RWPE2 (cell line): ENCODE measurements around the gene TOR3A.

ENCODE experiments used
- ATAC-seq: fragments of 200-7000 bp; cut with Tn5 transposase; 3 replicates; pipeline ENCODE4 v1.9.1; 2021; ENCODE audit warnings: low read depth
- DNase-seq: peaks from one replicate; pipeline ENCODE4 v3.0.0-alpha.2; 2020; ENCODE audit warnings: low spot score
- H3K27ac ChIP-seq: fragments of 450-650 bp; 2 replicates; pipeline ENCODE4 v1.5.1; 2017; ENCODE audit warnings: mild to moderate bottlenecking; ENCODE audit not compliant: poor library complexity, severe bottlenecking
- H3K27me3 ChIP-seq: fragments of 250-450 bp; sonication (Bioruptor Pico); 2 replicates; pipeline ENCODE4 v1.5.1; 2021; ENCODE audit warnings: mild to moderate bottlenecking, moderate library complexity; ENCODE audit not compliant: insufficient read depth, poor library complexity, severe bottlenecking
- H3K36me3 ChIP-seq: fragments of 250-450 bp; sonication (Bioruptor Pico); 2 replicates; pipeline ENCODE4 v1.5.1; 2020; ENCODE audit warnings: low read depth, mild to moderate bottlenecking, moderate library complexity
- H3K4me1 ChIP-seq: fragments of 250-450 bp; sonication (Bioruptor Pico); 2 replicates; pipeline ENCODE4 v1.5.1; 2021; ENCODE audit warnings: mild to moderate bottlenecking, moderate library complexity; ENCODE audit not compliant: insufficient read depth, poor library complexity, severe bottlenecking
- H3K4me3 ChIP-seq: fragments of 250-450 bp; sonication (Bioruptor Pico); 2 replicates; pipeline ENCODE4 v1.5.1; 2021; ENCODE audit warnings: mild to moderate bottlenecking, moderate library complexity; ENCODE audit not compliant: severe bottlenecking
- H3K9me3 ChIP-seq: fragments of 250-450 bp; sonication (Bioruptor Pico); 2 replicates; pipeline ENCODE4 v1.5.1; 2021; ENCODE audit warnings: mild to moderate bottlenecking, moderate library complexity; ENCODE audit not compliant: severe bottlenecking
- TF ChIP-seq, protein P1 (sequence below): fragments of 450-650 bp; IDR thresholded peaks from one replicate; pipeline ENCODE4 v1.5.1; 2017; ENCODE audit warnings: mild to moderate bottlenecking, moderate library complexity; ENCODE audit not compliant: poor library complexity, severe bottlenecking

TOR3A gene

DNA sequence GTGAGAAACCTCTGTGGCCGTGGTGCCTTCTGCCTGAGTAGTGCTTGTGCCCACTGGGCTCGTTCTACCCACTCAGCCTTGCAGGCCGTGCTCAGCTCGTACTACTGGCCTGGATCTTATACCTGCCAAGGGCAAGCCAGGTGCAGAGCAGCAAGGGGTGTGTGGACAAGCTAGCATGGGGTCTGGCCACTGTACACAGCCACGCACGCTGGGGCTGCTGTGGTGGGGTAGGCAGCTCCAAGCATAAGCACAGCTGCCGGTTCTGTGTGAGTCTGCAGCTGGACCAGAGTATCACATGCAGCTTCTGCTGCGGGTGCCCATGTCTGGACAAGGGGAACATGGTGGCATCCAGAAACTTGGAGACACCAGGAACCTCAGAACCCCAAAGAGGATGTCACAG lies 39.8 kb upstream of the TOR3A start:
- peaks cover 12% of the 10 kb centered on the region for H3K4me1 ChIP-seq
- H3K27me3 ChIP-seq = no peaks in the 10 kb centered on the region
- H3K36me3 ChIP-seq = no peaks in the 10 kb centered on the region
- no peak for ATAC-seq
- H3K4me3 ChIP-seq = no peak overlapping the region
- H3K27ac ChIP-seq = no peak overlapping the region
- H3K9me3 ChIP-seq = peaks cover under 1% of the 10 kb centered on the region
- TF ChIP-seq, protein P1, sequence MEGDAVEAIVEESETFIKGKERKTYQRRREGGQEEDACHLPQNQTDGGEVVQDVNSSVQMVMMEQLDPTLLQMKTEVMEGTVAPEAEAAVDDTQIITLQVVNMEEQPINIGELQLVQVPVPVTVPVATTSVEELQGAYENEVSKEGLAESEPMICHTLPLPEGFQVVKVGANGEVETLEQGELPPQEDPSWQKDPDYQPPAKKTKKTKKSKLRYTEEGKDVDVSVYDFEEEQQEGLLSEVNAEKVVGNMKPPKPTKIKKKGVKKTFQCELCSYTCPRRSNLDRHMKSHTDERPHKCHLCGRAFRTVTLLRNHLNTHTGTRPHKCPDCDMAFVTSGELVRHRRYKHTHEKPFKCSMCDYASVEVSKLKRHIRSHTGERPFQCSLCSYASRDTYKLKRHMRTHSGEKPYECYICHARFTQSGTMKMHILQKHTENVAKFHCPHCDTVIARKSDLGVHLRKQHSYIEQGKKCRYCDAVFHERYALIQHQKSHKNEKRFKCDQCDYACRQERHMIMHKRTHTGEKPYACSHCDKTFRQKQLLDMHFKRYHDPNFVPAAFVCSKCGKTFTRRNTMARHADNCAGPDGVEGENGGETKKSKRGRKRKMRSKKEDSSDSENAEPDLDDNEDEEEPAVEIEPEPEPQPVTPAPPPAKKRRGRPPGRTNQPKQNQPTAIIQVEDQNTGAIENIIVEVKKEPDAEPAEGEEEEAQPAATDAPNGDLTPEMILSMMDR = no peak
- DNase-seq = no peak

- Histone ChIP-seq H3K9me3 (peaks cover 1% of the 10 kb centered on the region), H3K36me3 (no peaks in the 10 kb centered on the region), H3K27me3 (no peaks in the 10 kb centered on the region), H3K4me1 (peaks cover 12% of the 10 kb centered on the region), H3K4me3 (no peak overlapping the region), H3K27ac (no peak overlapping the region)
- TF ChIP-seq, protein P1 = no peak
- DNase-seq = no peak
- ATAC-seq = no peak
Observed at GRCh38 chr1:179042700-179043099, 39.2 kb upstream of the TOR3A start.

- DNase-seq (no peak), ATAC-seq (no peak)
- H3K36me3 ChIP-seq = no peaks in the 10 kb centered on the region
- H3K27ac ChIP-seq = no peak overlapping the region
- no peak overlapping the region for H3K4me3 ChIP-seq
- TF ChIP-seq, protein P1 = no peak
- H3K9me3 ChIP-seq = peaks cover 1% of the 10 kb centered on the region
- H3K4me1 ChIP-seq = peaks cover 12% of the 10 kb centered on the region
- H3K27me3 ChIP-seq = no peaks in the 10 kb centered on the region
Observed at GRCh38 chr1:179043266-179043665, 38.6 kb upstream of the TOR3A start.

DNA sequence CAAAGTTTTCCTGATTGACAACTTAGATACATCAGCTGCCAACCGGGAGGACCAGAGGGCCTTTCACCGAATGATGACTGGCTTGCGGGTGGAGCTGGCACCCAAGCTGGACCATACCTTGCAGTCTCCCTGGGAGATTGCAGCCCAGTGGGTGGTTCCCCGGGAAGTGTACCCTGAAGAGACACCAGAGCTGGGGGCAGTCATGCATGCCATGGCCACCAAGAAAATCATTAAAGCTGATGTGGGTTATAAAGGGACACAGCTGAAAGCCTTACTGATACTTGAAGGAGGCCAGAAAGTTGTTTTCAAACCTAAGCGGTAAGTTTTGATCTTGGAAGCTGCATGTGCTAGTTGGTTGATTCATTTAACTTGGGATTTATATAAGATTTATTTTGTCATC lies 38.0 kb upstream of the TOR3A start:
- H3K4me3 ChIP-seq = no peak overlapping the region
- H3K36me3 ChIP-seq = no peaks in the 10 kb centered on the region
- H3K27me3 ChIP-seq = no peaks in the 10 kb centered on the region
- ATAC-seq (no peak), DNase-seq (no peak)
- H3K9me3 ChIP-seq = peaks cover 1% of the 10 kb centered on the region
- H3K4me1 ChIP-seq = peaks cover 6% of the 10 kb centered on the region
- no peak overlapping the region for H3K27ac ChIP-seq
- TF ChIP-seq, protein P1 = no peak

DNA sequence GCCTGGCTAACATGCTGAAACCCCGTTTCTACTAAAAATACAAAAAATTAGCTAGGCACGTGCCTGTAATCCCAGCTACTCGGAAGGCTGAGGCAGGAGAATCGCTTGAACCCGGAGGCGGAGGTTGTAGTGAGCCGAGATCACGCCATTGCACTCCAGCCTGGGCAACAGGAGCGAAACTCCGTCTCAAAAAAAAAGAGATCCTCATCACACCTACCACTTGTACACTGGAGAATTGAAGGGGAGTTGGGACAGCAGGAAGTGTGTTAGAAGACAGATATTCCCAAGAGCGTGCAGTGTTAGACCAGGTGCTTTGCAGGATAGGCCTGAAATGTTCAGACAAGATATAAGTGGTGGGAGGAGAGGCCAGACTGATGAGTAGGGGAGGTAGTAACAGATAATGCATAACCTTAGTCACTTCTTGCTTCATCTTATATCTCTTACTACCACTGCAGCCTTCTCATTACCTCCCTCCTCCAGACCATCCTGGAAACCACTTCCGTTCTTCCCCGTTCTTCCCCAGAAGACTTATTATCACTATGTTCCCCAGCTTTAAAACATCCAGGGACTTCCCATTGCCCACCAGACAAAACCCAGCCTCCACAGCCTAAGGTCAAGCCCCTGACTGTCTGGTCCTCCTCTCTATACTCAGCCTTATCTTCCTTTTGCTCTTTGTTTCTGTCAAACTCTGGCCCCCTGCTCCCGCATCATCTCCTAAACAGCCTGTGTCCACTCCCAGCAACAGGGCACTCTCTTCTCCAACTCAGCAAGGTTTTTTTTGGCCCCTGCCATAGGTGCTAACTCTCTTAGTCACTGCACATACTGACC lies 34.8 kb upstream of the TOR3A start:
- Histone ChIP-seq H3K9me3 (peaks cover 1% of the 10 kb centered on the region), H3K4me1 (no peaks in the 10 kb centered on the region), H3K27ac (no peak overlapping the region), H3K4me3 (no peak overlapping the region), H3K36me3 (no peaks in the 10 kb centered on the region), H3K27me3 (no peaks in the 10 kb centered on the region)
- DNase-seq (no peak), ATAC-seq (peak; percentile 33; the same call in 2 of the 3 replicates)
- TF ChIP-seq, protein P1 = no peak
